Measurements from ENCODE around the gene NPPC.
"Not testable (repeated sequence)": the region's sequence is repeated elsewhere in the genome, so short reads cannot be mapped to it uniquely, and the experiment has no call there.

Gene NPPC

DNA sequence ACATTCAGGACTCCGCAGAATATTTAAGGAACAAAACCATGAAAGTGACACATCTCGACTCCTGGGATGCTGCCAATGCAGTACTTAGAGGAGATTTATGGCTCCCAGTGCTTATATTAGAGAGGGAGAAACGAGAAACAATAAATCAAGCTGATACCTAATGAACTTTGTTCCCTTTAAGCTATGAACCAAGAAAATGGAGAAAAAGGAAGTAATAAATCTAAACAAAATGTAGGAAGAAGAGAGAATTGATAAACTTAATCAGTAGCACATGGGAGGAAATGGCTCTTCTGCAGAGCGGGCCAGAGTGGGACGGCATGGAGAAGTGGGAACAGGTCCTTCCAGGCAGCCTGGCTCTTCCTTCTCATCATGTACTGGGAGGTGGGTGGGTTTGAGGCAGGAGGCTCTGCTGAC is 42.7 kb downstream of the NPPC start:
- no peak for FAIRE-seq

DNA sequence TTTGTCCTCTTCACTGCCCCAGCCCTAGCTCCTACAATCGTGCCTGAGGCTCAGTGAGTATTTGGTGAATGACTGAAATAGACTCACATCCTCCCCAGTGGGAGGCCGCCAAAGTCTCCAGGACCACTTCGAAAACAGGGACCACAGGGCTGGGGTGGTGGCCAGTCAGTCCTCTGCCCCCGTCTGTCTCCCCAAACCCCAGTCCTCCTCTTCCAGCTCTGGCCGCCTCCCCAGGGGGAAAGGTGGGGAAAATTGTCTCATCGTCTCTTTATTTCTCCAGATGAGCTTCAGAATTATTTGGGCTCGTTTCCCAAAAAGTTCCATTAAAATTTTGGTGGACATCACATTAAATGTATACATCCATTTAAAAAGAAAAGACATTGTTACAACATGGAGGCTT is 43.5 kb downstream of the NPPC start:
- no peak for FAIRE-seq

DNA sequence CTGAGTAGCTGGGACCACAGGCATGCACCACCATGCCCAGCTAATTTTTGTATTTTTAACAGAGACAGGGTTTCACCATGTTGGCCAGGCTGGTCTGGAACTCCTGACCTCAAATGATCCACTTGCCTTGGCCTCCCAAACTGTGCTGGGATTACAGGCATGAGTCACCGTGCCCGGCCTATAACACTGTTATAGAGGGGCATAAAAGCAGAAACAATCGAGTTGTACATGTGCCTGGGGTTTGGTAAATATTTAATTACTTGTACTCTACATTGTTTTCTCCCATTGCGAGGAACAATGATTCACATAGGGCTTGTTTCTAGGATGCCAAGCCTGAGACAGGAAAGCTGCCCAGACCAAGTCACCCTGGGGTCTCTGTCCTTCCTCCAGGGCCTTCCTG is 45.8 kb downstream of the NPPC start:
- not testable (repeated sequence) for FAIRE-seq

DNA sequence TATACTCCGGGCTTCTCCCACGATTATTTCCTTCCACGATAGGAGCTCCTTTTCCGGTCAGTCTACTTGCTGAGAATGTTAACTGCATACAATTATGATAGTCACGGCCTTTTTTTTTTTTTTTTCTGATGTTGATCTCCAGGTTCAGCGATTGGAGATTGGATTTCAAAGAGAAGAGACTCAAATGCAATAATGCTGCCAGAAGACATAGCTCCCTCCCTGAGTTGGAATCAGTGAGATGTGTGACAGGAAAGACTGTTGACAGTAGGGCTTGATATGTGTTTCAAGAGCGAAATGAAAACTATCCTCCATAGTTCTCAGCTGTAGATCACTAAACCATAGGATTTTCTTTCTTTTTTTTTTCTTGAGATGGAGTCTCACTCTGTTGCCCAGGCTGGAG is 47.0 kb downstream of the NPPC start:
- FAIRE-seq: no peak

DNA sequence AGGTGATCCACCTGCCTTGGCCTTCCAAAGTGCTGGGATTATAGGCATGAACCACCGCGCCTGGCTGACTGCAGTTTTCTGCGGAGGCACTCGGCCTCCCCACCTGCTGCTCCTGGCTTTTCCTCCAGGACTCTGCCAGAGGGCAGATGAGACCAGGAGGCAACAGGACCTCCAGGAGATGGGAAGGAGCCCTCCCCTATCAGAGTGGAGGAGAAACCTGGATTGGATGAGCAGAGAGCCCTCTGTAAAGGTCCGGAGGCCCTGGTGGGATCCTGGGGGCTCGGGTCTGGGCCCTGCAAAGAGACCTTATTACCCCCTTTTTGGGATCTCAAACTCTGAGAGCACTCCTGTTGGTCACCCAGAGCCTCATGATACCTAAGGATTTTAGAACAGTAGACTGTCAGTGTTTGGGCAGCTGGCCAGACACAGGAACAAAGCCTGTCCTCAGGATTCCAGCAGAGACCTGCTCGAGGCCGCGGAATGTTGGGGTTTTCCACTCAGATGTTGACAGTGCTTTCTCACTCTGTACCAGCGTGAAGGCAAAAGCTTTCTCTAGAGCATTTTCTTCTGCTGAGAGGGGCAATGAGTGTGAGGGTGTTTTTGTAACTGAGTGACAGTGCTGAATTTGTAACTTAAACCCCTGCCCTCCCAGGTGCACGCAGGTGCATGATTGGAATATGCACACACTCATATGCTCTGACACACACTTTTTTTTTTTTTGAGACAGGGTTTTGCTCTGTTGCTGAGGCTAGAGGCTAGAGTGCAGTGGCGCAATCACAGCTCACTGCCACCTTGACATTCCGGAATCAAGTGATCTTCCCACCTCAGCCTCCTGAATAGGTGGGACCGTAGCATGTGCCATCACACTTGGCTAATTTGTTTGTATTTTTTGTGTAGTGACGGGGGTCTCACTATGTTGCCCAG is 48.4 kb downstream of the NPPC start:
- no peak for FAIRE-seq

DNA sequence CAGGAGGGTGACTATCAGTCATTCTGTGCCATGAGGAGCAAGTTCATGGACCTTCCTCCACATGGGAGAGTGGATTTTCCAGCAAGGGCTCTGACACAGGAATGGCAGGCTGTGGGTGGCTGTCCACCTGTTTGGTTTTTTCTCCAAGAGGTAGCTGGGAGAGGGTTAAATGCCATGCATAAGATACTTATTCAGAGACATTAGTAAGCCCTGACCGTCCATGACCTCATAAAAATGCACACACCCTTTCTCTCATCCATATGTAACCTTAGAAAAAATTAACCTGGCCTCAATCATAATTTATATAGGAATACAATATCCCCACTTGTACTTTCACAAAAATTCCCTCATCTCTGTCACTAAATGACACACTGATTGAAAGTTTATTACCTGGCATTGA is 51.3 kb downstream of the NPPC start:
- FAIRE-seq: no peak

All from A204.1 (cell line).